Stomach (tissue), 9 donors: ENCODE measurements around the gene GTSF1L. TPM values are rescaled to one million over a fixed set of nuclear protein-coding genes. Genes with fewer than 3 reads are reported as not detected.

ENCODE experiments used
- DNase-seq, 2 donors: peaks; one replicate each; pipeline versions ENCODE4 v3.0.0 to v3.0.0-alpha.2; 2013 to 2019
- H3K27ac ChIP-seq, 5 donors: fragments of 200-600 bp in 4 of 5; sonication (generic) in 4 of 5; one replicate each; pipeline ENCODE4 v1.5.1; 2013 to 2019; ENCODE audit warnings: mild to moderate bottlenecking in 1 of 5, moderate library complexity in 1 of 5
- H3K27me3 ChIP-seq, 3 donors: fragments of 200-600 bp; sonication (generic); one replicate each; pipeline ENCODE4 v1.5.1; 2017 to 2019; ENCODE audit warnings: mixed run types in 1 of 3
- H3K36me3 ChIP-seq, 4 donors: fragments of 200-600 bp; sonication (generic); 1 replicate in 3 of 4; 2 replicates in 1 of 4; pipeline ENCODE4 v1.5.1; 2016 to 2019
- H3K4me1 ChIP-seq, 4 donors: fragments of 200-600 bp; sonication (generic); one replicate each; pipeline ENCODE4 v1.5.1; 2016 to 2019
- H3K4me3 ChIP-seq, 4 donors: fragments of 200-600 bp; sonication (generic) in 3 of 4; one replicate each; pipeline ENCODE4 v1.5.1; 2016 to 2019; ENCODE audit warnings: mild to moderate bottlenecking in 1 of 4
- H3K9me3 ChIP-seq, 4 donors: fragments of 200-600 bp; sonication (generic); one replicate each; pipeline ENCODE4 v1.5.1; 2016 to 2019
- CTCF ChIP-seq, 7 experiments: fragments of 450-650 bp in 4 of 7; fragments of 200-600 bp in 3 of 7; sonication (generic) in 3 of 7; IDR thresholded peaks; one replicate each; pipeline ENCODE4 v1.5.1; 2016 to 2019; ENCODE audit warnings: antibody characterized with exemption in 7 of 7, control low read depth in 2 of 7, mild to moderate bottlenecking in 1 of 7
- EP300 ChIP-seq: sonication (generic); formaldehyde crosslinking; IDR thresholded peaks from one replicate; pipeline ENCODE4 v1.6.1; 2017; ENCODE audit warnings: antibody characterized with exemption
- POLR2A ChIP-seq, 4 donors: fragments of 450-650 bp; IDR thresholded peaks; one replicate each; pipeline ENCODE4 v1.6.1; 2016; ENCODE audit warnings: antibody characterized with exemption in 4 of 4, control low read depth in 2 of 4, mild to moderate bottlenecking in 1 of 4, moderate library complexity in 1 of 4
- POLR2AphosphoS5 ChIP-seq, 3 donors: sonication (generic); formaldehyde crosslinking; IDR thresholded peaks; one replicate each; pipeline ENCODE4 v1.6.1; 2016; ENCODE audit warnings: antibody characterized with exemption in 3 of 3
- WGBS, 5 donors: extraction: QIAGEN DNeasy Blood & Tissue Kit in 3 of 5; methylation state at CpG; one replicate each; pipeline versions ENCODE4 v1.1.5 to v1.1.7; 2013 to 2018; 5-methylcytosine and 5-hydroxymethylcytosine counted together
- intact Hi-C: fragments of 100-400 bp; cut with DNase I; formaldehyde crosslinking; loops from one replicate; pipeline ENCODE4 v1.15.1; 2023; ENCODE audit warnings: low total_unique reads
- polyA plus RNA-seq, 3 donors: library from polyadenylated mRNA; stranded (reverse); fragments of 200-250 nt; gene quantifications; one replicate each; pipeline ENCODE4 v1.2.3, GENCODE V29; 2013
- total RNA-seq, 5 donors: library from RNA; depleted of rRNA; stranded (reverse); fragments of >200 nt; gene quantifications; one replicate each; pipeline versions ENCODE4 v1.1.0 to v1.2.3, GENCODE V29; 2014 to 2016
- donor health status: healthy with polysubstance abuse.
- donor health status: Bipolar disorder and iron deficiency.
- donor health status: healthy.

Gene GTSF1L
- total and polyA plus RNA-seq, 8 donors, result not detected

GRCh38 chr20:43767686-43768474 is 41.1 kb upstream of the GTSF1L start:
- DNase-seq, result no peak
- Histone ChIP-seq H3K9me3 (no peaks in the 10 kb centered on the region), H3K36me3 (no peaks in the 10 kb centered on the region), H3K4me1 (peaks cover 0 to 15% (median 6%) of the 10 kb centered on the region in 4 donors), H3K27ac (no peak overlapping the region), H3K4me3 (no peak overlapping the region), H3K27me3 (peaks cover 0 to 60% (median 12%) of the 10 kb centered on the region in 3 donors)
- intact Hi-C loops, result no loop called here
- WGBS, 5 donors, result 36 to 56% (median 43%) methylated on average over 5 of the region's 5 CpGs
- TF ChIP-seq POLR2AphosphoS5 (IDR thresholded peaks at IDR 0.05) (peak in 1 of 3 donors; percentile 25), EP300 (no peak)

- Histone ChIP-seq H3K27ac (no peak overlapping the region), H3K36me3 (no peaks in the 10 kb centered on the region), H3K9me3 (no peaks in the 10 kb centered on the region), H3K27me3 (peaks cover 0 to 59% (median 12%) of the 10 kb centered on the region in 3 donors), H3K4me3 (no peak overlapping the region), H3K4me1 (peaks cover 0 to 15% (median 6%) of the 10 kb centered on the region in 4 donors)
- WGBS, 5 donors, result 45 to 65% (median 54%) methylated on average over 8 to 9 of the region's 9 CpGs
- no peak for DNase-seq
- intact Hi-C loops, result no loop called here
- no peak for TF ChIP-seq POLR2AphosphoS5 (IDR thresholded peaks at IDR 0.05)
- TF ChIP-seq CTCF (IDR thresholded peaks at IDR 0.05), result no peak
- TF ChIP-seq EP300, result no peak
- no peak for TF ChIP-seq POLR2A (IDR thresholded peaks at IDR 0.05)
These were observed 40.1 kb upstream of the GTSF1L start for GRCh38 chr20:43766917-43767316.

GRCh38 chr20:43766385-43766784 is 39.6 kb upstream of the GTSF1L start:
- Histone ChIP-seq H3K9me3 (no peaks in the 10 kb centered on the region), H3K4me1 (peaks cover 0 to 15% (median 6%) of the 10 kb centered on the region in 4 donors), H3K4me3 (no peak overlapping the region), H3K36me3 (no peaks in the 10 kb centered on the region), H3K27me3 (peaks cover 0 to 54% (median 12%) of the 10 kb centered on the region in 3 donors), H3K27ac (no peak overlapping the region)
- intact Hi-C loops, result no loop called here
- DNase-seq, result peak in 1 of 2 donors; percentile 23
- 50 to 59% (median 54%) methylated on average over 6 of the region's 6 CpGs for WGBS, 5 donors
- peak in 1 of 3 donors; percentile 50 for TF ChIP-seq POLR2AphosphoS5 (IDR thresholded peaks at IDR 0.05)
- no peak for TF ChIP-seq CTCF (IDR thresholded peaks at IDR 0.05)

- Histone ChIP-seq H3K4me3 (no peak overlapping the region), H3K27ac (no peak overlapping the region), H3K9me3 (no peaks in the 10 kb centered on the region), H3K36me3 (no peaks in the 10 kb centered on the region), H3K4me1 (peaks cover 0 to 15% (median 6%) of the 10 kb centered on the region in 4 donors), H3K27me3 (peaks cover 0 to 49% (median 12%) of the 10 kb centered on the region in 3 donors)
- no peak for DNase-seq
- TF ChIP-seq POLR2A (IDR thresholded peaks at IDR 0.05), result no peak
- intact Hi-C loops, result no loop called here
- WGBS, 5 donors, result 46 to 55% (median 48%) methylated on average over 7 of the region's 7 CpGs
These were observed 39.1 kb upstream of the GTSF1L start for GRCh38 chr20:43765916-43766315.

- Histone ChIP-seq H3K9me3 (no peaks in the 10 kb centered on the region), H3K27ac (no peak overlapping the region), H3K4me3 (no peak overlapping the region), H3K4me1 (peaks cover 0 to 14% (median 6%) of the 10 kb centered on the region in 4 donors), H3K36me3 (no peaks in the 10 kb centered on the region), H3K27me3 (peaks cover 0 to 55% (median 12%) of the 10 kb centered on the region in 3 donors)
- DNase-seq, result no peak
- 76 to 90% (median 87%) methylated on average over 7 of the region's 7 CpGs for WGBS, 5 donors
- TF ChIP-seq CTCF (IDR thresholded peaks at IDR 0.05), result no peak
- TF ChIP-seq POLR2A (IDR thresholded peaks at IDR 0.05), result no peak
- TF ChIP-seq EP300, result no peak
- no peak for TF ChIP-seq POLR2AphosphoS5 (IDR thresholded peaks at IDR 0.05)
- intact Hi-C loops, result no loop called here
These were observed 36.1 kb upstream of the GTSF1L start for GRCh38 chr20:43762911-43763310.
